Measurements from ENCODE around the gene GBGT1. TPM values are rescaled to one million over a fixed set of nuclear protein-coding genes. Genes with fewer than 3 reads are reported as not detected.

GBGT1 gene
- total and polyA plus RNA-seq, 2 donors (not counting 3 experiments of a cell fraction or from before 2014, with no cell fraction given) = 35.6 to 56.3 TPM

GRCh38 chr9:133144142-133144903 lies 19.4 kb downstream of the GBGT1 start:
- H3K27me3 ChIP-seq (ENCODE audit: control insufficient read depth in 2 of 2, insufficient read depth in 2 of 2, low read length in 2 of 2) = no peaks in the 10 kb centered on the region
- intact Hi-C loops (cut with micrococcal nuclease) = loop anchor here (1.0 kb wide), 5 partner anchors 9 to 122 kb away; partner anchors contain the start of gene RALGDS
- H3K9me3 ChIP-seq (replicated peaks; ENCODE audit: control insufficient read depth, insufficient read depth, low read length) = no peaks in the 10 kb centered on the region
- DNase-seq (ENCODE audit: low read depth, low spot score) = peak; percentile 69
- ChIA-PET POLR2A (interaction anchor here (0.7 to 1.1 kb wide), 3 partner anchors 10 to 34 kb away, joined by 3 read pairs; no protein-coding TSS in a partner anchor), CTCF (interaction anchor here (0.6 to 6.2 kb wide), 39 partner anchors 10 to 415 kb away, joined by 3 to 147 read pairs (median 8); partner anchors contain the start of genes GFI1B, GTF3C5 and RALGDS)
- TF ChIP-seq EZH2 (IDR thresholded peaks at IDR 0.05; ENCODE audit: borderline replicate concordance, low read depth, low read length, severe bottlenecking) (no peak), MAX (IDR thresholded peaks at IDR 0.05; ENCODE audit: insufficient read depth, insufficient read length) (peak; percentile 12), CTCF (IDR thresholded peaks at IDR 0.05; ENCODE audit: extremely low read depth in 1 of 2, insufficient read depth in 1 of 2, low read depth in 1 of 2, low read length in 2 of 2) (peak; percentile 97 to 99)
- H3K27ac ChIP-seq (ENCODE audit: insufficient read depth, low read depth, low read length) = no peak overlapping the region
- H3K79me2 ChIP-seq (ENCODE audit: control insufficient read depth, insufficient read depth, low read length) = peaks cover 2% of the 10 kb centered on the region
- H3K4me3 ChIP-seq (replicated peaks in 1 of 3; ENCODE audit: insufficient read depth in 1 of 3, low read depth in 1 of 3, low read length in 3 of 3) = peak overlapping the region in 1 of 3 experiments; percentile 5
- peak overlapping the region; percentile 2 for H3K4me2 ChIP-seq (ENCODE audit: insufficient read depth, low read length)
- H3K36me3 ChIP-seq (ENCODE audit: control insufficient read depth in 2 of 2, extremely low read depth in 1 of 2, insufficient read depth in 2 of 2, low read length in 2 of 2) = no peaks in the 10 kb centered on the region
- H3K9me1 ChIP-seq (replicated peaks; ENCODE audit: control insufficient read depth, extremely low read depth, insufficient read depth, low read length) = no peaks in the 10 kb centered on the region
- no peak overlapping the region for H2AFZ ChIP-seq (ENCODE audit: low read depth, low read length)
- dilution Hi-C loops (cut with MboI; ENCODE audit: extremely low pct_ligation_motif_present, low sequenced_read_pairs) = no loop called here
- no peaks in the 10 kb centered on the region for H4K20me1 ChIP-seq (replicated peaks; ENCODE audit: control insufficient read depth, extremely low read depth, insufficient read depth, low read length)
- no TSS peak for BruUV-seq (replicated peaks)
- peaks cover 15% of the 10 kb centered on the region for H3K4me1 ChIP-seq (ENCODE audit: control insufficient read depth, extremely low read depth, insufficient read depth, low read length)
- FAIRE-seq = peak; percentile 66
- H3K9ac ChIP-seq (replicated peaks; ENCODE audit: extremely low read depth, insufficient read depth, low read length) = no peak overlapping the region

All from endothelial cell of umbilical vein (primary cell).